ENCODE measurements around the gene ILF2.
"Not testable (repeated sequence)": the region's sequence is repeated elsewhere in the genome, so short reads cannot be mapped to it uniquely, and the experiment has no call there.

ILF2 gene

DNA sequence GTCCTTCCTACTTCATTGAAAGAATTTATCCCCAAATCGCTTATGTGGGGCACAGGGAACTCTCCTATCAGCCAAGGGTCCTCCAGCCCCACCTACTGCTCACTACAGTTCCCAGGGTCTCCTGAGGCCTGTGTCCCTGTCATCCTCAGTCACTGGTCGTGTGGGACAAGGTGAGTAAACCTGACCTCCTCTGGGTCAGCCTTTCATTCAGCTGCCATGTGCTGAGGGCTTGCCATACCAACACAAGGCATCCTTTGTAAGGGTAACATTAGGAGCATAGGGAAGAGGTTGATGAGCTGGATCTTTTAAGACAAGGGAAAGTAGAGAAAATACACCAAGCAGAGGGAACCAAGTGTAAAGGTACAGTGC is 23.5 kb downstream of the ILF2 start:
- DNase-seq: no peak

DNA sequence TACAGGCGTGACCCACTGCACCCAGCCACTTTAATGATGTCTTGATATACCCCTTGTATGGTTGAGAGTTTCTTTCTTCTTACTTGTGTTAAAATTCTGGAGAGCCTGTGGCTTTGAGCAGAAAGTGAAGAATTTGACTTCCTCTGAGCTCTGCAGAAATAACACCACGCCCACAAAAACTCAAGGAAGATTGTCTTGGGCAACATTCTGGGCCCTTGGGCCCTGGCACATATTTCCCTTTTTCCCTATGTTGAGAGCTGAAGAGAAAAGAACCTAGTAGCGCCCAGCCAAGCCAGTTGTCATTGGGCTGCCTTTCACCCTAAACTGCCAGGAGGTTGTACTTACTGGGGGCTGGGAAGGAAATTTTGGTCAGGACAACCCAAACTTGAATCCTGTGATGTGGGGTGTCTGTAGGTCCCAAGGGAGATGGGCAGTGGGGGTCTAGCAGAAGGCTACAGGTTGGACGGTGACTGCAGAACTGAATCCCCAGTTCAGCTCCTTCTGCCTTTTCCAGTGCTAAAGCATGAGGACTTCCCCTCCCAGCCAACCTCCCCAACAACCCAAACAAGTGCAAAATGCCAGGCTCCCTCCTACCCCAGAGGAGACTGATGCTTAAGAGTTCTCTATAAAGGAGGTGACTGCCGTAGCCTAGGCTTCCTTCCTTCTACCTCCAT is 24.0 kb downstream of the ILF2 start:
- no peak for DNase-seq

DNA sequence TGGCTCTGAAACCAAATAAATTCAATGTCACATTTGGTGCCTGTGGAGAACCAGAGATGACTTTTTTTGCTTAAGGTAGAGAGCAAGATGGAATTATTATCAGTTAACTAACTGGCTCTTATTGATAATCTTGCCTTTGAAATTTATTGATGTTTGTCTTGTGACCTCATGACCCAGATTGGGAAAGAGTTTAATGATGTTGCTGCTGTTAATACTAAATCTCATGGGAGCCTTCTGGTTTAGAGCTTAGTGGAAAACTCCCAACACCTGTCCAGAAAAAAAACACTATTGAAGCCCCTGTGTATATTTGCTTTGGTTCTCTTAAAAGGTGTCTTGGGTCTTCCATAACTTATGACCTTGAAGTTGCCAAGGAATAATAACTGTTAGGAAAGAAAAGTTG is 27.0 kb downstream of the ILF2 start:
- DNase-seq: no peak

DNA sequence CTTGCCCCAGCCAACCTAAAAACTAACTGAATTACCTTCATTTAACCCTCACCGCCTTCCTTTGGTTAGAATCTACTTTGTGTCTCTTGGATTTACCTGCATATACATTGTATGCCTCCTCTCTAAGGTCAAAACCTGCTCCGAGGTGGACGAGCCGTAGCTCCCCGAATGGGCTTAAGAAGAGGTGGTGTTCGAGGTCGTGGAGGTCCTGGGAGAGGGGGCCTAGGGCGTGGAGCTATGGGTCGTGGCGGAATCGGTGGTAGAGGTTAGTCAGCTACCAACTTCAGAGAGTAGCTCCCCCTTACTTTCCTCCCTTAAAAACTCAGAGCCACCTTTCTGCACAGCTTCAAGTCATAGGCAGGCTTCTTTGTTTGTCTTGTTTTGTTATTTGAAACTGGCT is 27.7 kb downstream of the ILF2 start:
- no peak for DNase-seq

DNA sequence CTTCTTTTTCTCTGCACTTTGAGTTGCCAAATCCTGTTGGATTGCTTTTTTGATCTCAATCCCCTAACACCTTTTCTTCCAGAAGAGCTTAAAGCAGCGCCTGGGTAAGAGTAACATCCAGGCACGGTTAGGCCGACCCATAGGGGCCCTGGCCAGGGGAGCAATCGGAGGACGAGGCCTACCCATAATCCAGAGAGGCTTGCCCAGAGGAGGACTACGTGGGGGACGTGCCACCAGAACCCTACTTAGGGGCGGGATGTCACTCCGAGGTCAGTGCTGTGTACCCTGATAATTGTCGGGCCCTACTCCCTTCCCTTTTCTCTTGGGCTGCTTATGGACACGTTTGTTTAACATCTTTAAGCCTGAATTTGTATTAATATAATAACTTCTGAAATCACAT is 28.6 kb downstream of the ILF2 start:
- DNase-seq: no peak

DNA sequence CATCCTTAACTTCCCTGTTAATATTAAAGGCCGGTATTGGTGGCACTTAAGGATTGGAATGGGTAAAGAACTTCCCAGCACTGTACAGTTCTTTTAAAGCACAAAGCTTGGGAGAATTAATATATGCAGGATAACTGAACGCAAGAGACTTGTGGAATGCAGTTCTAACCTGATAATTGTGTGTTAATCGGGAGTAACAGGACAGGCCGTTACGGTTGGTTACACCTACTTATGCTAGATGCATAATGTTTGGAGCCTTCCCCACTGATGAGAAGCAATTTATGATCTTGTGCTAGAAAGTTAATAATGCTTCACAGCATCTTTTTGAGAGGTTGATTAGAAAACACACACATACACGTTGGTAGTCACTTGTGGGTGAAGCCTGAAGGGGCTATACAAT is 29.9 kb downstream of the ILF2 start:
- no peak for DNase-seq

DNA sequence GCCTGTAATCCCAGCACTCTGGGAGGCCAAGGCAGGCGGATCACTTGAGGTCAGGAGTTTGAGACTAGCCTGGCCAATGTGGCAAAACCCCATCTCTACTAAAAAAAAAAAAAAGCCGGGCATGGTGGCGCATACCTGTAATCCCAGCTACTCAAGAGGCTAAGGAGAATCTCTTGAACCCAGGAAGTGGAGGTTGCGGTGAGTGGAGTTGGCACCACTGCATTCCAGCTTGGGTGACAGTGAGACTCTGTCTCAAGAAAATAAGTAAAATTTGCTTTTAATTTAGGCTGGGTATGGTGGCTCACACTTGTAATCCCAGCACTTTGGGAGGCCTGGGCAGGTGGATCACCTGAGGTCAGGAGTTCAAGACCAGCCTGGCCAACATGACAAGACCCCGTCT is 30.6 kb downstream of the ILF2 start:
- not testable (repeated sequence) for DNase-seq

DNA sequence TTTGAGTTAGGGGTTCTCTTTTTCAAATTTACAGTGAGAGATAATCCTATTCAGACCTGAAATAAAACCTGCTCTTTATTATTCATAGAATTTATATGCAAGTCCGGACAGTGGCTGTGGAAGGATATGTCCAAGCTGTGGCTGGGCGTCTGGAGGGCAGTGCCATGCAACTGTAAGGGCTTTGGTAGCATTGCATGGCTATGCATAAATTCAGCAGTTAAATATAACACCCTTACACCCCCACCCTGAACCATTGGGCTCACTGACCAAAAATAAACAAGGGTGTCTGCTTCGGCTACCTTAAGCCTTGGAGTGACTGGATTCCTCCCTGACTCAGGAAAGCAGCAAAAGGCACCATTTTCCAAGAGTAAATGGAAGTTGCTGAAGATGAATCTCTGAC is 31.5 kb downstream of the ILF2 start:
- DNase-seq: no peak

DNA sequence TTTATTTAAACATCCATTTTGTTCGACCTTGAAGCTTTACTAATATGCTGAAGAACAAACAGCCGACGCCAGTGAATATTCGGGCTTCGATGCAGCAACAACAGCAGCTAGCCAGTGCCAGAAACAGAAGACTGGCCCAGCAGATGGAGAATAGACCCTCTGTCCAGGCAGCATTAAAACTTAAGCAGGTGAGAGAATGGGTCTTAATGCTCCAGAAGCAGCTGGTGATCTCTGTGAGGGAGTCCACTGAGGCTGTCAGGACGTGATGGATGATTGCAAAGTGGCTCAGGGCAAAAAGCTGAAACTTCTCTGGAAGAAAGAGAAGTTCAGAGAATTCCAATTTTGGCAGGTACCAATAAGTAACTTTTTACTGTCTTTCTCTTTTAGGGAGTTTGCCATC is 32.5 kb downstream of the ILF2 start:
- DNase-seq: no peak

DNA sequence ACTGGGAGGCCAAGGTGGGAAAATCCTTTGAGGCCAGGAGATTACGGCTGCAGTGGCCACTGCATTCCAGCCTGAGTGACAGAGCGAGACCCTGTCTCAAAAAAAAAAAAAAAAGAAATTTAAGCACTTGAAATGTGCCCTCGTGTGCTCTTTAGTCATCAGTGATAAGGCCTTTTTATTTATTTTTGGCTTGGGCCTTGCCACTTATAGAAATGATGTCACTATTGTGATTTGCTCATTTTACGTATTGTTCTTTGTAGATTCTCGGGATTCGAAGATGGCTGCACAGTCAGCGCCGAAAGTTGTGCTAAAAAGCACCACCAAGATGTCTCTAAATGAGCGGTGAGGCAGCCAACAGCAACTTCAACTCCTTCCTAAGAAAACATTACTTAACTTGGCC is 34.5 kb downstream of the ILF2 start:
- DNase-seq: no peak

DNA sequence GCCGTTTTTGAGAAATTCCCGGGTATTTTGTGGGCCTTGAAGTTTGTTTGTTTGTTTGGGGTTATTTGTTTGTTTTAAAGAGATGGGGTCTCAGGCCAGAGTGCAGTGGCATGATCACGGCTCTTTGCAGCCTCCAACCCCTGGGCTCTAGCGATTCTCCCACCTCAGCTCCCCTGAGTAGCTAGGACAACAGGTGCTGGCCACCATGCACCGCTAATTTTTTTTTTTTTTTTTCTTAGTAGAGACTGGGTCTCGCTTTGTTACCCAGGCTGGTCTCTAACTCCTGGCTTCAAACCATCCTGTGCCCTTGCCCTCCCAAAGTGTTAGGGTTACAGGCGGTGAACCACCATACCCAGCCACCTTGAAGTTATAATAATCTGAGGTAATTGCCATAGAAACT is 34.9 kb downstream of the ILF2 start:
- no peak for DNase-seq

DNA sequence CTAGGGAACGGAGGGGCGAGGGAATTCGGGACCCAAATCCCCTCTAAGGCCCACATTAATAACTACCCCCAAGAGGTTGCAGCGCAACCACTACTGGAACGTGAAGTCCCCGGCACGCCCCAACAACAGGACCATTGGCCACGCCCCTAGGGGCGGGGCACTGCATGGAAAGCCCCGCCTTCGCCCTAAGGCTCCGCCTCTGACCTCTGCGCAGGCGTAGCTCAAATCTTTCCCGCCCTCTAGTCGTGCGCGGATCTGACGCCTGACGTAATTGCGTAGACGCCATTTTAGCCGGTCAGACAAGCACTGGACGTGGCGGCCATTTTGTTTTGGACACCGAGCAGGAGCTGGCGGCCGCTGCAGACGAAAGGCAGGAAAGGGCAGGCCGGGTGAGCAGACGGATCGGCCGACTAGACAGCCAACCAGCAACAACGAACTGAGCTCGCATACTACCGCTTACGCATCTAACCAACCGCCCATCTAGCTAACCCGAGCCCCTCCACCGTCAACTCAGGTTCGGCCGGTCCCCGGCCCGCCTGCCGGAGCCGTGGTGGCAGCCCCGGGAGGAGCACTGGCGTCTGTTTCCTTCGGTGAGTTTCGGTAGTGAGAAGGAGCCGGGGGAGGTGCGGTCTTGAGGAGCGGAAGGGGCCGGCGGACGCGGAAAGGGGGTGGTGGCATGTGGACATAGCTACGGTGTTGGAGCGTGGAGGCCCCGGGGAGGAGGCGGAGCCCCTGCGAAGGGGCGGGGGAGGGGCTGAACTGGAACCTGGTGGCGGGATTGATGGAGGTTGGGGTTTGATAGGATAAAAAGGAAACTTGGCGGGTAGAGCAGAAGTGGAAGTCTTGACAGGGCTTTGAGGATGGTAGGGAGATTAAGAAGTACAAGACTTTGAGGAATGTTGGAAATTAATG is 36.8 kb downstream of the ILF2 start, which contains the start of gene CHTOP:
CHTOP (plus strand) TSS at position 313 of the 912 bp plus-strand sequence. CDS start 2,523 bp downstream, outside the sequence.
- DNase-seq: peak; percentile 99

DNA sequence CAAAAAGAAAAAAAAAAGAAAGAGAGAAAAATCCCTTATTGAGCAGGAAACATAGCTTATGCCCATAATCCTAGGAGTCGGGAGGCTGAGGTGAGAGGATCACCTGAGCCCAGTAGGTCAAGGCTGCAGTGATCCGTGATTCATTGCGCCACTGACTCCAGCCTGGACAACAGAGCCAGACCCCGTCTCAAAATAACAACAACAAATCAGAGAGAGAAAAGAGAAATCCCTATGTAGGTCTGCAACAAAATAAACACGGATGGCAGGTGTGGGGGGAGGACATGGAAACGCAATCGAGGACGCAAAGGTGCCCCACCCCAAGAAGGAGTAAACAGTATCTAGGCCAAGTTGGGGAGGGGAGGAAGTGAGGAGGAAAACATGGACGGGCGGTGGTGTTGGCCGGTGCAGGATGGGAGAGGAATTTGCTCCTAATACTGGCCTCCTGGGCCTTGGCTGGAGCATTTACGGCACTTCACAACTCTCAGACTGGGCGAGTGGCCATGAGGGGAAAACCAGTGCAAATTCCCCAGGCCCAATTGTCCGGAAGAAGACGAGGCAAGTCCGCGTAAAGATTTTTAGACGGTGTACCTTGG is 37.5 kb downstream of the ILF2 start:
- no peak for DNase-seq

DNA sequence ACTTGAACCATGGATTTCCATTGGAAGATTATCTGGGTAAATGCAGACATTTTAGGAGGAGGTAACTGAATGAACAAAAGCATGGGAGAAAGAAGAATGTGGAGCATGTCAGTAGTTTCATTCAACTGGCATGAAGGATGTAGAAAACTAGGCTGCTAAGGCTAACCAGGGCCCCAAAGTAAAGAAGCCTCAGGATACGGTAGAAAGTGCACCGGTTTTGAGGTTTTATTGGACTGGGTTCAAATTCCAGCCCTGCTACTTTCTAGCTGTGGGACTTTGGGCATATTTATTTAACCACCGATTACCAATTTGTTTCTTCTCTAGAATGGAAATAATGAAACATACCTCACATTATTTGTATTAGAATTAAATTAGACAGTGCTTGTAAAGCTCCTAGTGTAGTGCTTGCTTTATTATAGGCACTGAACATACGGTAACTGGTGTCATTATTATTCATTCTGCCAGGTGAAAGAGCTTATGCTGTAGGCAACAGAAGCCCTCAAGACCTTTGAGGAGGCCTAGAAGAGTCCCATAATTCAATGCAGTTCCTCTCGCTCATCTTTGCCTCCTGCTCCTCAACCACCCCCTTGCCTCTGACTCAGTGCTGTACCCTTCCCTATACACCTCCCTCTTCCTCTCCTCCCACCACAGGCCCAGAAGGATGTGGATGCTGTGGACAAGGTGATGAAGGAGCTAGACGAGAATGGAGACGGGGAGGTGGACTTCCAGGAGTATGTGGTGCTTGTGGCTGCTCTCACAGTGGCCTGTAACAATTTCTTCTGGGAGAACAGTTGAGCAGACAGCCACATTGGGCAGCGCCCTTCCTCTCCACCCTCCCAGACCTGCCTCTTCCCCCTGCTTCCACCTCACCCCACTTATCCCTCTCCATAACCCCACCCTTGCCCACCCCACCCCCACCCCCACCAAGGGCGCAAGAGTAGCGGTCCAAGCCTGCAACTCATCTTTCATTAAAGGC is 39.5 kb downstream of the ILF2 start:
- DNase-seq: no peak

DNA sequence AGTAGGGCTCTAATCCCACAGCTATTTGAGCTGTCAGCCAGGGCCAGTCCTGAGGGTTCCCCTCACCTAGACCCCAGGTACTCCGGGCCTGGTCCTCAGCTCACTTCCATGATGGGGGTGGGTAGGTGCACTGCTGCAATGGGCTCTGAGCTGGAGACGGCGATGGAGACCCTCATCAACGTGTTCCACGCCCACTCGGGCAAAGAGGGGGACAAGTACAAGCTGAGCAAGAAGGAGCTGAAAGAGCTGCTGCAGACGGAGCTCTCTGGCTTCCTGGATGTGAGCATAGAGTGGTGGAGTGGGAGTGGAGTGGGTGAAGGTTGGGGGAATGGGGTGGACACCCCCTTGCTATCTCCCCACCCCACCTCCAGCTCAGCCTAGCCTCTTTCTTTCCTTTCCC is 40.4 kb downstream of the ILF2 start:
- DNase-seq: no peak

DNA sequence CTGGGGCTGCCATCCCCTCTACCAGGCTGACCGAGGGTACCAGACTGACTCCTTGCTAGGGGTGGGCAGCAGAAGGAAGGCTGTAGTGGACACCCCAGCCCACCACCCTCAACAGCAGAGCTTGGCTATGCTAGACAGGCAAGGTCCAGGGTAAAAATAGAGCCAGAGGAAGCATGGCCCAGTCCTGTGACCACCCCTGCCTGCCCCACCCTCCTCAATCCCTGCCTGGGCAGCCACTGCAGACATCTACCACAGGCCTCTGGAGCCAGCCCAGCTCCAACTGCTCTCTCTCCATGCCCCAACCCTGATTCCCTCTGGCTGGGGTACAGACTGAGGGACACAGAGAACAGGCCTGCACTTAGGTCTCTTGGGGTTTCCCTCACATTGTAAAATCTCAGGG is 40.8 kb downstream of the ILF2 start:
- no peak for DNase-seq

DNA sequence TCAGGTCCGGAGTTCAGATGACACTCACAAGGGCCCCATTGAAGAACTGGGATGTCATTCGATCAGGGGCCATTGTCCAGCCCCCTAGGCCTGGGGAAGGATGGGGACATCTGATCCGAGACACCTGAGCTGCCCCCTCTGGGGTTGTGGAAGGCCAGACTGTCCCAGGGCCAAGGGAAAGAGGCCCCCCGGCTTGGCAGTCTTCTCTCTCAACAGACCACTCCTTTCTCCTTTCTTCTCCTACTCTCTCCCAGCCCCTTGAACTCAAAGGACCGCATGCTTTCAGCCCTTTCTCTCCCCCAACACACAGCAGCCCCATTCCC is 41.5 kb downstream of the ILF2 start:
- no peak for DNase-seq

DNA sequence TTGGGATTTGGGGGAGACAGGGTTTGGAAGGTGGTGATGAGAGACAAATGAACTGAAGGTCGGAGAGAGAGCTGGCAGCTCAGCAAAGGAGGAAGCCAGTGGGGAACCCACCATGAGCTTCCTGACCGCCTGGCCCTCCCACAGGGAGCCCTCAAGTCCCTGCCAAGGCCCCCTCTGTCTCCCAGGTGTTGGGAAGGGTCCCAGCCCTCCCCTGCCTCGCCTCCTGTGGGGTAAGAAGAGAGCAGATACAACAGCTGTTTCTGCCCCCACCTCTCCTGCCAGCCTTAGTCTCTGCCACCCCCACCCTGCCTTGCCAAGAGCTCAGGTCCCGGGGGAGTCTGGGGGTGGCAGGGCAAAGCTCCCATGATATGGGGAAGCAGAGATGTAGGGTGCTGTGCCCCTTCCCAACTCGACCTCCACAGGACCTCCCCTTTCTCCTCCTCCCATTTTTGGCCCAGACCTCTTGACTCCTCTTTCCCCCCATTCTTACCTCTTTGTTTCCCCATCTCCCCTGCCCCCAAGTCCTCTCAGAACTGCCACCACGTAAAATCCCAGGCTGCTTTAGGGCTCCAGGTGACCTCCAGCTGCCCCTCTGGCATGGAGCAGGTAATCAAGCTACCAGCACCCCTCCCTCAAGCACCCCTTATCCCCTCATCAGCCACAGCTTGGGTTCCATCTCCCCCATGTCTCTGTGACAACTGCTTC is 42.0 kb downstream of the ILF2 start:
- DNase-seq: no peak

DNA sequence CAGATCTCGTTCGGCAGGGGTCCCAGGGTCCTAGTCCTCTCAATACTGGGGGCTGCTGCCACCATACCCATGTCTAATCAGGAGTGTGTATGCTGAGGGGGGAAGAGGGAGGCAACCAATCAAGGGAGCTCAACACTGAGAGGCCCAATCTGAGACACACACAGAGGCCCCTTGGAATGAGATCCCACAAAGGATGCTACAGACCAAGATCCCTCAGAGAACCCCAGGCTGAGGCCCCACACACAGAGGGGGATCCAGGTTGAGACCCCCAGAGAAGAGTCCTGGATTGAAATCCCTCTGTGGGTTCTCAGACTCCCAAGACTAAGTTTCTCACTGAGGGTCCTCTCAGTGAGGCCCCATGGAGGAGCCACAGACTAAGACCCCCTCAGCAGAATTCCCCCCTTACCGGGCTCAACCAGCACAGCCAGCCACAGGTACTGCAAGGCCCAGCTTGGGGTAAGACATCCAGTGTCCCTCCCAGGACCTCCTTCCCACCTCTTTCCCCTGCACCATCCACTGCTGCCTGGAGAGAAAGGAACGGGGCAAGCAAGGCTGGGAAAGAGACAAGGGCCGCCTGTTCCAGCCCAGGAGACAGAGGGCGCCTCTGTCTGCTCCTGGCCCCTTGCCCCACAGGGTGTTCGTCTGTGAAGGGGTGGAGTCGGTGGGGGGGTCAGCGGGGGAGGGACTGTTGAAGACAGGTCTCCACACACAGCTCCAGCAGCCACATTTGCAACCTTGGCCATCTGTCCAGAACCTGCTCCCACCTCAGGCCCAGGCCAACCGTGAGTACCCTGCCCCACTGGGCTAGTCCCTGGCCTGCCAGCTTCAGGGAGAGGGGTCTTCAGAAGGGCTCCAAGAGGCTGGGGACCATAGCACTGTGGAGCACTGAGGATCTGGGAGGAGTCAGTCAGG is 42.8 kb downstream of the ILF2 start, which contains the start of gene S100A1:
S100A1 (plus strand) TSS at position 720 of the 912 bp plus-strand sequence. CDS start 2,088 bp downstream, outside the sequence.
- DNase-seq: no peak

DNA sequence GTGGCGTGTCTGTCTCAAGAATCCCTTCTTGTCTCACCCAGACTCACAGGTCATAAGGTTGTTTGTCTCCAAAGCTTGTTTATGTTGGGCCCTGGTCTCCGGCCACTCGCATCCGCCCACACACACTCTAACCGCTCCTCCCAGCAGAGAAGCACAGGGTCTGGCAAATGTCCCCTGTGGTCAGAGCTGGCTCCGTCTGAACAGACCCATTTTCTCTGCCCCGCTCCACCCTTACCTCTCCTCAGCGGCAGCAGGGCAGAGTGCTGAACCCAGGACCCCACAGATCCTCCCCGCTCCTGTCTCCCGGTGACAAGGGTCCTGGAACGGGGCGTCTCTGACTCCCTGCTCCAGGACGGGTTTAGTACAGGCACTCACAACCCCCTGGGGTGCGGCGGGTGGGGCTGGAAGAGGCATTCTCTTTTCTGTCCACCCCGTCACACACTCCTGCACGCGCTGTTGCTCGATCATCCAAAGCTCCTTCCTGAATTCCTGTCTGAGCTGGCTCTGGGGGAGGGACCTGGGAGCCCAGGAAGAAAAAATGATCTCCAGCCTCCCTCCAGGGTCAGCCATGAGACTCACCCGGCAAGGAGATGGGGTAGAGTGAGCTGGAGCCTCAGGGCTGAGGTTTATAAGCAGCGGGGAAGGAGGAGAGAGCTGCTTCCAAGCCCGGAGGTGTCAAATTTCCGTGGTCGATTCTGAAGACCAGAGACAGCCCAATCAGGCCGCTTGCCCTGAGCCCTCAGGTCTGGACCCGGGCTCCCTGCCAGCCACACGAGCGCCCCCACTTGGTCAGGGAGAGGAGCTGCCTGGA is 43.7 kb downstream of the ILF2 start, which contains the start of gene S100A13:
S100A13 (minus strand) TSS at position 602 of the 811 bp plus-strand sequence. CDS start 1,033 bp downstream, outside the sequence.
- DNase-seq: no peak

Measured in NCI-H2081 (cell line).